ENCODE data around the gene RTN4RL2. TPM values are rescaled to one million over a fixed set of nuclear protein-coding genes. Genes with fewer than 3 reads are reported as not detected.

Gene RTN4RL2
- total RNA-seq, 2 donors from 2014 or later = 0.97 to 1.5 TPM

DNA sequence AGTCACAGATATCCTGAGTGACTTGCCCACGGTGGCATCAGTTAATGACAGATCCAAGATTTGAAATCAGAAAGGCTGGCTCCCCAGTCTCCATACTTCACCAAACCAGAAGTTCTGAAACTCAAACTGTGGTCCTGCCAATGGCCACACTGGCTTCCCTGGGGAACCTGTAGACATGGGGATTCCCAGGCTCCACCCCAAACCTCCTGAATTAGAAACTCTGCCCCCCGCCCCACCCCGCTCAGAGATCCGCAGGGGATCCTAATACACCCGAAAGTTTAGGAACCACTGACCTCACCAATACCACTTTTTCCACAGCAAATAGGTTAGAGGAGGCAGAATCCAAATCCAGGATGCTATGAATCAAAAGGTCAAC lies 15.3 kb downstream of the RTN4RL2 start:
- Mint-ChIP-seq H3K36me3 (ENCODE audit: low read depth) (no peaks in the 10 kb centered on the region), H3K27me3 (ENCODE audit: insufficient read depth) (peaks cover 93% of the 10 kb centered on the region), H3K4me1 (peaks cover 5% of the 10 kb centered on the region), H3K4me3 (peak overlapping the region; percentile 38), H3K9me3 (no peaks in the 10 kb centered on the region), H3K27ac (no peak overlapping the region)
- Histone ChIP-seq H3K9me3 (ENCODE audit: control insufficient read depth, low read length) (no peaks in the 10 kb centered on the region), H3K9ac (ENCODE audit: extremely low read depth, low read length, poor library complexity, severe bottlenecking) (no peak overlapping the region), H3K27ac (ENCODE audit: low read depth, low read length) (no peak overlapping the region), H3K36me3 (ENCODE audit: control insufficient read depth, insufficient read depth, low read length) (no peaks in the 10 kb centered on the region), H3K4me1 (ENCODE audit: control insufficient read depth, insufficient read depth, low read length) (no peaks in the 10 kb centered on the region), H3K4me3 (ENCODE audit: low read length) (no peak overlapping the region), H3K27me3 (ENCODE audit: control insufficient read depth, insufficient read depth, low read length, poor library complexity, severe bottlenecking) (peaks cover 87% of the 10 kb centered on the region)
- no peak for DNase-seq
- 73% methylated on average over 5 of the region's 5 CpGs; no CpG with 5 or more reads in 1 of the 2 experiments for WGBS, 2 experiments (ENCODE audit: insufficient coverage in 1 of 2, insufficient read length in 1 of 2)
- TF ChIP-seq, protein P1, sequence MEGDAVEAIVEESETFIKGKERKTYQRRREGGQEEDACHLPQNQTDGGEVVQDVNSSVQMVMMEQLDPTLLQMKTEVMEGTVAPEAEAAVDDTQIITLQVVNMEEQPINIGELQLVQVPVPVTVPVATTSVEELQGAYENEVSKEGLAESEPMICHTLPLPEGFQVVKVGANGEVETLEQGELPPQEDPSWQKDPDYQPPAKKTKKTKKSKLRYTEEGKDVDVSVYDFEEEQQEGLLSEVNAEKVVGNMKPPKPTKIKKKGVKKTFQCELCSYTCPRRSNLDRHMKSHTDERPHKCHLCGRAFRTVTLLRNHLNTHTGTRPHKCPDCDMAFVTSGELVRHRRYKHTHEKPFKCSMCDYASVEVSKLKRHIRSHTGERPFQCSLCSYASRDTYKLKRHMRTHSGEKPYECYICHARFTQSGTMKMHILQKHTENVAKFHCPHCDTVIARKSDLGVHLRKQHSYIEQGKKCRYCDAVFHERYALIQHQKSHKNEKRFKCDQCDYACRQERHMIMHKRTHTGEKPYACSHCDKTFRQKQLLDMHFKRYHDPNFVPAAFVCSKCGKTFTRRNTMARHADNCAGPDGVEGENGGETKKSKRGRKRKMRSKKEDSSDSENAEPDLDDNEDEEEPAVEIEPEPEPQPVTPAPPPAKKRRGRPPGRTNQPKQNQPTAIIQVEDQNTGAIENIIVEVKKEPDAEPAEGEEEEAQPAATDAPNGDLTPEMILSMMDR (conservative IDR thresholded peaks at IDR 0.05) = no peak

- Histone ChIP-seq H3K27me3 (ENCODE audit: control insufficient read depth, insufficient read depth, low read length, poor library complexity, severe bottlenecking) (peaks cover 91% of the 10 kb centered on the region), H3K4me1 (ENCODE audit: control insufficient read depth, insufficient read depth, low read length) (no peaks in the 10 kb centered on the region), H3K36me3 (ENCODE audit: control insufficient read depth, insufficient read depth, low read length) (no peaks in the 10 kb centered on the region), H3K9ac (ENCODE audit: extremely low read depth, low read length, poor library complexity, severe bottlenecking) (no peak overlapping the region), H3K4me3 (ENCODE audit: low read length) (peak overlapping the region; percentile 45), H3K27ac (ENCODE audit: low read depth, low read length) (no peak overlapping the region), H3K9me3 (ENCODE audit: control insufficient read depth, low read length) (no peaks in the 10 kb centered on the region)
- no peak overlapping the region for H3K27ac Mint-ChIP-seq
- no peaks in the 10 kb centered on the region for H3K36me3 Mint-ChIP-seq (ENCODE audit: low read depth)
- peaks cover 5% of the 10 kb centered on the region for H3K4me1 Mint-ChIP-seq
- WGBS, 2 experiments (ENCODE audit: insufficient coverage in 1 of 2, insufficient read length in 1 of 2) = 4 to 9% methylated on average over 26 to 80 of the region's 80 CpGs
- peak; percentile 77 for DNase-seq
- peaks cover 97% of the 10 kb centered on the region for H3K27me3 Mint-ChIP-seq (ENCODE audit: insufficient read depth)
- peak overlapping the region; percentile 49 for H3K4me3 Mint-ChIP-seq
- H3K9me3 Mint-ChIP-seq = no peaks in the 10 kb centered on the region
- TF ChIP-seq, protein P1 (conservative IDR thresholded peaks at IDR 0.05) = no peak
These were observed 15.9 kb downstream of the RTN4RL2 start for GRCh38 chr11:57476047-57476756.

DNA sequence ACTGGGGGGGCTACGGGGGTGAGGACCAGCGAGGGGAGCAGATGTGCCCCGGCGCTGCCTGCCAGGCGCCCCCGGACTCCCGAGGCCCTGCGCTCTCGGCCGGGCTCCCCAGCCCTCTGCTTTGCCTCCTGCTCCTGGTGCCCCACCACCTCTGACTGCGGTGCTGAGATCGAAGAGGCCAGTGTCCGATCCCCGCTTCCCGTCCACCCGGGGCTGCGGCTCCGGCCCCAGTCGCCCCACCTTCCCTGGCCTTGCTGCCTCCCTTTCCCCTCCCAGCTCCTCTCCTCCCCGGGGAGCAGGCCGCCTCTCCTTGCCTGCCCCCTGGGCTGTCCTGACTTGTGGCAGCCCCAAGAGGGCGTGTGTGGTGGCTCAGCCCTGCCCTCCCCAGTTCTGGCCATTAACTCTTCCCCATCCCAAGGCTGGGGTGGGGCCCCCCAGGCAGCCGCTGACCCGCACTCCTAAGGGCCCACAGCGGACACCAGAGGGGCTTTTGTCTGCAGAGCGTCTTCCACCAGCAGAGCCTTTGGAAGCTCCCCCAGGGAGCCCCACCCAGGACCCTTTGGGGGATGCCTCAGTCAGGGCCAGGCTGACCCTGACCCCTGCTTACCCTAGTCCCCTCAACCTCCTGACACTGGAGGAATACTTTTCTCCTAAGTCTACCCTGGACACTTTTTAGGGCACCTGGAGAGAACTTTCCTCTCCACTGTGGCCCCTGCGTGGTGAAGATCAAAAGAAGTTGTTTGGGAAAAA lies 16.6 kb downstream of the RTN4RL2 start:
- Histone ChIP-seq H3K27me3 (ENCODE audit: control insufficient read depth, insufficient read depth, low read length, poor library complexity, severe bottlenecking) (peaks cover 94% of the 10 kb centered on the region), H3K4me3 (ENCODE audit: low read length) (peak overlapping the region; percentile 45), H3K36me3 (ENCODE audit: control insufficient read depth, insufficient read depth, low read length) (no peaks in the 10 kb centered on the region), H3K9ac (ENCODE audit: extremely low read depth, low read length, poor library complexity, severe bottlenecking) (no peak overlapping the region), H3K9me3 (ENCODE audit: control insufficient read depth, low read length) (no peaks in the 10 kb centered on the region), H3K4me1 (ENCODE audit: control insufficient read depth, insufficient read depth, low read length) (no peaks in the 10 kb centered on the region), H3K27ac (ENCODE audit: low read depth, low read length) (no peak overlapping the region)
- Mint-ChIP-seq H3K4me1 (peaks cover 8% of the 10 kb centered on the region), H3K9me3 (no peaks in the 10 kb centered on the region), H3K27me3 (ENCODE audit: insufficient read depth) (peaks cover 98% of the 10 kb centered on the region), H3K27ac (no peak overlapping the region), H3K36me3 (ENCODE audit: low read depth) (no peaks in the 10 kb centered on the region), H3K4me3 (peak overlapping the region; percentile 49)
- WGBS, 2 experiments (ENCODE audit: insufficient coverage in 1 of 2, insufficient read length in 1 of 2) = 16 to 31% methylated on average over 10 to 27 of the region's 27 CpGs
- TF ChIP-seq, protein P1 (conservative IDR thresholded peaks at IDR 0.05) = peak; percentile 68
- DNase-seq = peak; percentile 81

Measured in endodermal cell (in vitro differentiated cells).